Measurements from ENCODE around the gene TRMT112.
A peak's percentile ranks its signal among the peaks of the same experiment; 100 is the strongest.

The TRMT112 gene

GRCh38 chr11:64358536-64358906 lies 41.2 kb upstream of the TRMT112 start:
- TF ChIP-seq POU2F2 (IDR thresholded peaks at IDR 0.05; ENCODE audit: low read depth, low read length), result no peak
- FAIRE-seq (no peak), DNase-seq (ENCODE audit: insufficient read length, low spot score) (no peak)

GRCh38 chr11:64357904-64358535 lies 40.7 kb upstream of the TRMT112 start:
- no peak for FAIRE-seq

GRCh38 chr11:64357446-64357845 lies 40.1 kb upstream of the TRMT112 start:
- no peak for FAIRE-seq
- TF ChIP-seq PAX5 (IDR thresholded peaks at IDR 0.05; ENCODE audit: insufficient read depth, low read length, severe bottlenecking) (no peak), SPI1 (IDR thresholded peaks at IDR 0.05; ENCODE audit: low read depth, low read length) (no peak), TAF1 (IDR thresholded peaks at IDR 0.05; ENCODE audit: low read depth, low read length) (no peak), POLR2A (IDR thresholded peaks at IDR 0.05; ENCODE audit: low read depth, low read length) (no peak), POU2F2 (IDR thresholded peaks at IDR 0.05; ENCODE audit: low read depth, low read length) (no peak), POLR2AphosphoS5 (IDR thresholded peaks at IDR 0.05; ENCODE audit: low read depth, low read length) (no peak)
- DNase-seq (ENCODE audit: insufficient read length, low spot score), result no peak

More at GRCh38 chr11:64357904-64358535, 40.7 kb upstream of the TRMT112 start:
- TF ChIP-seq TAF1 (IDR thresholded peaks at IDR 0.05; ENCODE audit: low read depth, low read length), result no peak
- no peak for TF ChIP-seq POU2F2 (IDR thresholded peaks at IDR 0.05; ENCODE audit: low read depth, low read length)
- TF ChIP-seq SPI1 (IDR thresholded peaks at IDR 0.05; ENCODE audit: low read depth, low read length), result no peak
- TF ChIP-seq POLR2A (IDR thresholded peaks at IDR 0.05; ENCODE audit: low read depth, low read length), result no peak
- TF ChIP-seq POLR2AphosphoS5 (IDR thresholded peaks at IDR 0.05; ENCODE audit: low read depth, low read length), result no peak
- TF ChIP-seq PAX5 (IDR thresholded peaks at IDR 0.05; ENCODE audit: insufficient read depth, low read length, severe bottlenecking), result no peak
- peak; percentile 19 for DNase-seq (ENCODE audit: insufficient read length, low spot score)

GRCh38 chr11:64356498-64357411 lies 39.4 kb upstream of the TRMT112 start:
- TF ChIP-seq SPI1 (IDR thresholded peaks at IDR 0.05; ENCODE audit: low read depth, low read length) (no peak), POLR2A (IDR thresholded peaks at IDR 0.05; ENCODE audit: low read depth, low read length) (no peak), TAF1 (IDR thresholded peaks at IDR 0.05; ENCODE audit: low read depth, low read length) (no peak), PAX5 (IDR thresholded peaks at IDR 0.05; ENCODE audit: insufficient read depth, low read length, severe bottlenecking) (no peak), POU2F2 (IDR thresholded peaks at IDR 0.05; ENCODE audit: low read depth, low read length) (no peak), POLR2AphosphoS5 (IDR thresholded peaks at IDR 0.05; ENCODE audit: low read depth, low read length) (no peak)
- peak; percentile 16 for DNase-seq (ENCODE audit: insufficient read length, low spot score)
- no peak for FAIRE-seq

- DNase-seq (ENCODE audit: insufficient read length, low spot score) (peak; percentile 84), FAIRE-seq (peak; percentile 13)
- TF ChIP-seq TAF1 (IDR thresholded peaks at IDR 0.05; ENCODE audit: low read depth, low read length), result no peak
- no peak for TF ChIP-seq POLR2AphosphoS5 (IDR thresholded peaks at IDR 0.05; ENCODE audit: low read depth, low read length)
- TF ChIP-seq PAX5 (IDR thresholded peaks at IDR 0.05; ENCODE audit: insufficient read depth, low read length, severe bottlenecking), result no peak
- TF ChIP-seq SPI1 (IDR thresholded peaks at IDR 0.05; ENCODE audit: low read depth, low read length), result no peak
- no peak for TF ChIP-seq POLR2A (IDR thresholded peaks at IDR 0.05; ENCODE audit: low read depth, low read length)
- no peak for TF ChIP-seq POU2F2 (IDR thresholded peaks at IDR 0.05; ENCODE audit: low read depth, low read length)
Observed at GRCh38 chr11:64355078-64355940, 38.0 kb upstream of the TRMT112 start.

- TF ChIP-seq SPI1 (IDR thresholded peaks at IDR 0.05; ENCODE audit: low read depth, low read length) (no peak), POLR2AphosphoS5 (IDR thresholded peaks at IDR 0.05; ENCODE audit: low read depth, low read length) (no peak), PAX5 (IDR thresholded peaks at IDR 0.05; ENCODE audit: insufficient read depth, low read length, severe bottlenecking) (no peak), POU2F2 (IDR thresholded peaks at IDR 0.05; ENCODE audit: low read depth, low read length) (no peak), POLR2A (IDR thresholded peaks at IDR 0.05; ENCODE audit: low read depth, low read length) (no peak), TAF1 (IDR thresholded peaks at IDR 0.05; ENCODE audit: low read depth, low read length) (no peak)
- FAIRE-seq, result no peak
Observed at GRCh38 chr11:64353715-64354506, 36.6 kb upstream of the TRMT112 start.

GRCh38 chr11:64352995-64353714 lies 35.8 kb upstream of the TRMT112 start:
- TF ChIP-seq POU2F2 (IDR thresholded peaks at IDR 0.05; ENCODE audit: low read depth, low read length) (no peak), POLR2AphosphoS5 (IDR thresholded peaks at IDR 0.05; ENCODE audit: low read depth, low read length) (no peak), PAX5 (IDR thresholded peaks at IDR 0.05; ENCODE audit: insufficient read depth, low read length, severe bottlenecking) (no peak), SPI1 (IDR thresholded peaks at IDR 0.05; ENCODE audit: low read depth, low read length) (no peak), POLR2A (IDR thresholded peaks at IDR 0.05; ENCODE audit: low read depth, low read length) (no peak)
- no peak for FAIRE-seq
- DNase-seq (ENCODE audit: insufficient read length, low spot score), result no peak

More at GRCh38 chr11:64353715-64354506, 36.6 kb upstream of the TRMT112 start:
- no peak for DNase-seq (ENCODE audit: insufficient read length, low spot score)
